Small intestine (tissue), 7 donors: Measurements from ENCODE around the gene PARS2. TPM values are rescaled to one million over a fixed set of nuclear protein-coding genes. Genes with fewer than 3 reads are reported as not detected.

ENCODE experiments used
- DNase-seq, 2 donors: peaks; one replicate each; pipeline versions ENCODE4 v3.0.0 to v3.0.0-alpha.2; 2013
- FAIRE-seq: peaks from 2 replicates; lab custom pipeline; 2012; peaks lifted over from hg19 to GRCh38; lab: Jason Lieb, UNC
- H3K27ac ChIP-seq, 3 donors: one replicate each; pipeline ENCODE4 v1.5.1; 2013; ENCODE audit warnings: low read length in 2 of 3, mild to moderate bottlenecking in 2 of 3, control low read depth in 1 of 3, inconsistent platforms in 1 of 3, low read depth in 1 of 3, moderate library complexity in 1 of 3
- H3K27me3 ChIP-seq, 3 donors: one replicate each; pipeline ENCODE4 v1.6.1; 2013; ENCODE audit warnings: low read length in 3 of 3, inconsistent platforms in 1 of 3; ENCODE audit not compliant: control insufficient read depth in 3 of 3, insufficient read depth in 3 of 3
- H3K36me3 ChIP-seq, 3 donors: one replicate each; pipeline ENCODE4 v1.6.1; 2013; ENCODE audit warnings: low read length in 3 of 3, inconsistent platforms in 1 of 3, low read depth in 1 of 3, mild to moderate bottlenecking in 1 of 3, moderate library complexity in 1 of 3; ENCODE audit not compliant: control insufficient read depth in 3 of 3, insufficient read depth in 2 of 3
- H3K4me1 ChIP-seq, 3 donors: one replicate each; pipeline ENCODE4 v1.6.1; 2013; ENCODE audit warnings: low read length in 2 of 3, inconsistent platforms in 1 of 3, low read depth in 1 of 3, mild to moderate bottlenecking in 1 of 3, moderate library complexity in 1 of 3; ENCODE audit not compliant: control insufficient read depth in 3 of 3, insufficient read depth in 2 of 3
- H3K4me3 ChIP-seq, 3 donors: one replicate each; pipeline ENCODE4 v1.5.1; 2013; ENCODE audit warnings: low read length in 3 of 3, control low read depth in 1 of 3, inconsistent platforms in 1 of 3, low read depth in 1 of 3, mild to moderate bottlenecking in 1 of 3, moderate library complexity in 1 of 3
- H3K9me3 ChIP-seq, 2 donors: one replicate each; pipeline ENCODE4 v1.6.1; 2013; ENCODE audit warnings: low read depth in 1 of 2, low read length in 1 of 2; ENCODE audit not compliant: control insufficient read depth in 2 of 2, insufficient read depth in 1 of 2
- WGBS, 3 donors: extraction: QIAGEN DNeasy Blood & Tissue Kit; methylation state at CpG; one replicate each; pipeline ENCODE4 v1.1.7; 2013; 5-methylcytosine and 5-hydroxymethylcytosine counted together
- polyA plus RNA-seq, 4 donors: library from polyadenylated mRNA; stranded (reverse) in 3 of 4; unstranded in 1 of 4; fragments of 200-250 nt in 3 of 4; fragments of 120-200 nt in 1 of 4; gene quantifications; one replicate each; pipeline versions ENCODE4 v1.2.1 to v1.2.3, GENCODE V29; 2013
- donor health status: healthy with polysubstance abuse.
- donor health status: control.
- donor health status: control.
- donor health status: Bipolar disorder and iron deficiency.
- donor health status: healthy.

The PARS2 gene
- polyA plus RNA-seq, 4 donors, result 2.5 to 8.3 (median 3.9) TPM

GRCh38 chr1:54745274-54745673 is 19.0 kb downstream of the PARS2 start:
- Histone ChIP-seq H3K27ac (no peak overlapping the region), H3K4me3 (no peak overlapping the region), H3K4me1 (no peaks in the 10 kb centered on the region), H3K27me3 (no peaks in the 10 kb centered on the region), H3K9me3 (no peaks in the 10 kb centered on the region), H3K36me3 (peaks cover 10 to 46% (median 13%) of the 10 kb centered on the region in 3 donors)
- DNase-seq (no peak), FAIRE-seq (no peak)
- WGBS, 3 donors, result 81 to 93% (median 82%) methylated on average over 6 of the region's 6 CpGs

- DNase-seq, result no peak
- Histone ChIP-seq H3K36me3 (peaks cover 11 to 49% (median 13%) of the 10 kb centered on the region in 3 donors), H3K27ac (no peak overlapping the region), H3K9me3 (no peaks in the 10 kb centered on the region), H3K27me3 (no peaks in the 10 kb centered on the region), H3K4me1 (no peaks in the 10 kb centered on the region), H3K4me3 (no peak overlapping the region)
- 90 to 94% (median 94%) methylated on average over 3 of the region's 3 CpGs for WGBS, 3 donors
- FAIRE-seq, result no peak
Measured at GRCh38 chr1:54744696-54745095, 19.6 kb downstream of the PARS2 start.

GRCh38 chr1:54743416-54744226 is 20.7 kb downstream of the PARS2 start:
- H3K36me3 ChIP-seq, result peaks cover 11 to 53% (median 13%) of the 10 kb centered on the region in 3 donors
- DNase-seq, result no peak
- no peaks in the 10 kb centered on the region for H3K27me3 ChIP-seq
- FAIRE-seq, result no peak
- WGBS, 3 donors, result 83 to 91% (median 85%) methylated on average over 12 of the region's 12 CpGs
- no peaks in the 10 kb centered on the region for H3K9me3 ChIP-seq
- no peaks in the 10 kb centered on the region for H3K4me1 ChIP-seq
- H3K4me3 ChIP-seq, result no peak overlapping the region
- H3K27ac ChIP-seq, result no peak overlapping the region

- peaks cover 15 to 66% (median 16%) of the 10 kb centered on the region in 3 donors for H3K36me3 ChIP-seq
- no peaks in the 10 kb centered on the region for H3K9me3 ChIP-seq
- WGBS, 3 donors, result 71 to 79% (median 73%) methylated on average over 4 of the region's 4 CpGs
- no peaks in the 10 kb centered on the region for H3K27me3 ChIP-seq
- FAIRE-seq, result no peak
- H3K4me1 ChIP-seq, result no peaks in the 10 kb centered on the region
- no peak overlapping the region for H3K27ac ChIP-seq
- no peak for DNase-seq
- no peak overlapping the region for H3K4me3 ChIP-seq
Measured at GRCh38 chr1:54742282-54742681, 22.0 kb downstream of the PARS2 start.

GRCh38 chr1:54741531-54741930 is 22.8 kb downstream of the PARS2 start:
- Histone ChIP-seq H3K27ac (no peak overlapping the region), H3K4me1 (no peaks in the 10 kb centered on the region), H3K9me3 (no peaks in the 10 kb centered on the region), H3K4me3 (no peak overlapping the region), H3K27me3 (no peaks in the 10 kb centered on the region), H3K36me3 (peaks cover 15 to 73% (median 17%) of the 10 kb centered on the region in 3 donors)
- FAIRE-seq, result no peak
- 90 to 94% (median 91%) methylated on average over 4 of the region's 4 CpGs for WGBS, 3 donors
- DNase-seq, result no peak

GRCh38 chr1:54738244-54738643 is 26.1 kb downstream of the PARS2 start:
- no peak for FAIRE-seq
- Histone ChIP-seq H3K27me3 (no peaks in the 10 kb centered on the region), H3K4me1 (no peaks in the 10 kb centered on the region), H3K27ac (no peak overlapping the region), H3K4me3 (no peak overlapping the region), H3K9me3 (no peaks in the 10 kb centered on the region), H3K36me3 (peaks cover 17 to 63% (median 19%) of the 10 kb centered on the region in 3 donors)
- DNase-seq, result no peak
- 93 to 98% (median 95%) methylated on average over 6 of the region's 6 CpGs for WGBS, 3 donors

GRCh38 chr1:54736685-54737084 is 27.6 kb downstream of the PARS2 start:
- 92 to 94% (median 93%) methylated on average over 5 of the region's 5 CpGs for WGBS, 3 donors
- no peak for FAIRE-seq
- no peak for DNase-seq
- no peak overlapping the region for H3K4me3 ChIP-seq
- no peaks in the 10 kb centered on the region for H3K27me3 ChIP-seq
- H3K27ac ChIP-seq, result no peak overlapping the region
- no peaks in the 10 kb centered on the region for H3K9me3 ChIP-seq
- H3K4me1 ChIP-seq, result no peaks in the 10 kb centered on the region
- peaks cover 12 to 61% (median 19%) of the 10 kb centered on the region in 3 donors for H3K36me3 ChIP-seq

- H3K4me1 ChIP-seq, result no peaks in the 10 kb centered on the region
- WGBS, 3 donors, result 87 to 89% (median 89%) methylated on average over 3 of the region's 3 CpGs
- FAIRE-seq (no peak), DNase-seq (no peak)
- no peak overlapping the region for H3K27ac ChIP-seq
- H3K4me3 ChIP-seq, result no peak overlapping the region
- peaks cover 10 to 30% (median 25%) of the 10 kb centered on the region in 3 donors for H3K36me3 ChIP-seq
- no peaks in the 10 kb centered on the region for H3K27me3 ChIP-seq
- peaks cover 0 to 11% of the 10 kb centered on the region in 2 donors for H3K9me3 ChIP-seq
Measured at GRCh38 chr1:54728027-54728426, 36.3 kb downstream of the PARS2 start.
